Left lung (tissue), 10 donors: Measurements from ENCODE around the gene HRCT1. TPM values are rescaled to one million over a fixed set of nuclear protein-coding genes. Genes with fewer than 3 reads are reported as not detected.
A peak's percentile ranks its signal among the peaks of the same experiment; 100 is the strongest.
"Not testable (repeated sequence)": the region's sequence is repeated elsewhere in the genome, so short reads cannot be mapped to it uniquely, and the experiment has no call there.

Source experiments
- ATAC-seq: fragments of 200-7000 bp; cut with Tn5 transposase; one replicate; pipeline ENCODE4 v1.9.1; 2020; ENCODE audit warnings: moderate library complexity
- DNase-seq, 4 donors: peaks; one replicate each; pipeline ENCODE4 v3.0.0-alpha.2; 2013 to 2020
- H3K27ac ChIP-seq, 2 donors: fragments of 200-600 bp; sonication (generic) in 1 of 2; one replicate each; pipeline versions ENCODE4 v1.5.0 to v1.8.0; 2020 to 2021
- H3K27me3 ChIP-seq, 2 donors: fragments of 200-600 bp; sonication (generic) in 1 of 2; one replicate each; pipeline versions ENCODE4 v1.5.0 to v1.8.0; 2020 to 2021
- H3K36me3 ChIP-seq, 2 donors: fragments of 200-600 bp; sonication (generic) in 1 of 2; one replicate each; pipeline versions ENCODE4 v1.5.0 to v1.8.0; 2020 to 2021
- H3K4me1 ChIP-seq, 2 donors: fragments of 200-600 bp; one replicate each; pipeline ENCODE4 v1.8.0; 2021
- H3K4me3 ChIP-seq, 2 donors: fragments of 200-600 bp; sonication (generic) in 1 of 2; one replicate each; pipeline versions ENCODE4 v1.5.0 to v1.8.0; 2020 to 2021; ENCODE audit warnings: mild to moderate bottlenecking in 1 of 2
- H3K9me3 ChIP-seq, 2 donors: fragments of 200-600 bp; sonication (generic) in 1 of 2; one replicate each; pipeline versions ENCODE4 v1.5.0 to v1.8.0; 2020 to 2021
- CTCF ChIP-seq, 2 donors: fragments of 200-600 bp; sonication (generic) in 1 of 2; IDR thresholded peaks; one replicate each; pipeline versions ENCODE4 v1.5.0 to v1.8.0; 2021; ENCODE audit warnings: antibody characterized with exemption in 2 of 2
- intact Hi-C, 2 donors: fragments of 100-400 bp; cut with DNase I; formaldehyde crosslinking; loops; one replicate each; pipeline versions ENCODE4 v1.11.2 to v1.14.2; 2022
- polyA plus RNA-seq, 6 donors: library from polyadenylated mRNA; unstranded; fragments of 120-200 nt; gene quantifications; one replicate each; pipeline ENCODE4 v1.2.1, GENCODE V29; 2013; ENCODE audit not compliant: insufficient read length in 6 of 6
- total RNA-seq, 2 donors: library from RNA; stranded (reverse); fragmentation: NEBNext Ultra II Directional; extraction: Animal tissue kit (Norgen Biotek cat#: 25700); gene quantifications; one replicate each; pipeline ENCODE4 v1.2.1, GENCODE V29; 2021
- donor health status: DM: no; HTN: yes; CAD: no.
- donor health status: DM: no; HTN: no; CAD: no.

HRCT1 gene
- total and polyA plus RNA-seq, 8 donors: 0.29 to 3.1 (median 0.71) TPM; not detected in 1

DNA sequence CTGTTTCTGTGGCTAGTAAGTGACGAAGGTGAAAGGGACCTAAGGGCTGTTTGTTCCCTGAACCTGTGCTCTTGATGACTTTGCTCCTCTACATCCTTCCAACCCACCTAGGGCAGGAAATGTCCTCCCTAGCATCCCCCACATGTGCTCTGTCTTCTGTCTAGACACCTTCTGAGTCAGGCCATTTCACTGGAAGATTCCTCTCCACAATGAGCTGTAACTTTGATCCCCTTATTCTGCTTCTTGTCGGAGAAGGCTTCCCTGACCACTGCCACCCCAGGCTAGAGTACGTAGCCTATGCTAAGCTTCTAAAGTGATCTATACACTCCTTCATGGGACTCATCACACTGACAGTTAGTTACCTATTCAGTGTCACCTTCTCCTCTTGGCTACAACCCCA lies 25.0 kb downstream of the HRCT1 start:
- no peaks in the 10 kb centered on the region for H3K27me3 ChIP-seq
- intact Hi-C loops: no loop called here
- TF ChIP-seq CTCF (IDR thresholded peaks at IDR 0.05): no peak
- no peak overlapping the region for H3K4me3 ChIP-seq
- no peaks in the 10 kb centered on the region for H3K36me3 ChIP-seq
- H3K9me3 ChIP-seq: no peaks in the 10 kb centered on the region
- peaks cover 0 to 7% of the 10 kb centered on the region in 2 donors for H3K4me1 ChIP-seq
- no peak overlapping the region for H3K27ac ChIP-seq
- ATAC-seq (no peak), DNase-seq (no peak)

GRCh38 chr9:35932735-35933134 lies 26.7 kb downstream of the HRCT1 start:
- Histone ChIP-seq H3K4me1 (peaks cover 4 to 7% of the 10 kb centered on the region in 2 donors), H3K27ac (no peak overlapping the region), H3K4me3 (no peak overlapping the region), H3K36me3 (no peaks in the 10 kb centered on the region), H3K9me3 (no peaks in the 10 kb centered on the region), H3K27me3 (no peaks in the 10 kb centered on the region)
- DNase-seq (no peak), ATAC-seq (peak; percentile 17)
- TF ChIP-seq CTCF (IDR thresholded peaks at IDR 0.05): no peak
- intact Hi-C loops: no loop called here

- Histone ChIP-seq H3K27me3 (no peaks in the 10 kb centered on the region), H3K36me3 (no peaks in the 10 kb centered on the region), H3K27ac (no peak overlapping the region), H3K4me3 (no peak overlapping the region), H3K4me1 (peaks cover 4 to 7% of the 10 kb centered on the region in 2 donors), H3K9me3 (no peaks in the 10 kb centered on the region)
- intact Hi-C loops: no loop called here
- DNase-seq: no peak
- ATAC-seq: peak; percentile 72
- no peak for TF ChIP-seq CTCF (IDR thresholded peaks at IDR 0.05)
These were observed 27.6 kb downstream of the HRCT1 start for GRCh38 chr9:35933550-35934067.

DNA sequence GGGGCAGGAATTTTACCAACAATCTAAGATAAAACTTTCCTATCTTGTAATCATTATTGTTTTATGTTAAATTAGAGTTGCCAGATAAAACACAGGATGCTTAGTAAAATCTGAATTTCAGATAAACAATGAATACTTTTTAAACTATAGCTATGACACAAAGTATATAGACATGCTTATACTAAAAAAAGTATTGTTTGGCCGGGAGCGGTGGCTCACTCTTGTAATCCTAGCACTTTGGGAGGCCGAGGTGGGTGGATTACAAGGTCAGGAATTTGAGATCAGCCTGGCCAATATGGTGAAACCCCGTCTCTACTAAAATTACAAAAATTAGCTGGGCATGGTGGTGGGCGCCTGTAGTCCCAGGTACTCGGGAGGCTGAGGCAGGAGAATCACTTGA lies 28.1 kb downstream of the HRCT1 start:
- DNase-seq, H3K36me3 ChIP-seq, intact Hi-C loops, ATAC-seq, H3K4me1 ChIP-seq, H3K27me3 ChIP-seq, H3K9me3 ChIP-seq, H3K4me3 ChIP-seq, H3K27ac ChIP-seq: not testable (repeated sequence)

DNA sequence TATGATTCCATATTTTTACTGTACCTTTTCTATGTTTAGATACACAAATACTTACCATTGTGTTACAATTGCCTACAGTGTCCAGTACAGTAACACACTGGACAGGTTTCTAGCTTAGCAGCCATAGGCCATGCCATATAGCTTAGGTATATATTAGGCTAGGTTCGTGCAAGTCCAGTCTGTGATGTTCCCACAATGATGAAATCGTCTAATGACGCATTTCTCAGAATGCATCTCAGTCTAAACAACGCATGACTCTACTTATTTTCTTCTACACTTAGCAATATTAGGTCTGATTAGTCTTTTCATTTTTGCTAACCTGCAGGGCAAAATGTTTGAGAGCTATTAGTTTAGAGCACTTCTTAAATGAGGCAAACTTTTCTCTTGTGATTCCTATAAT lies 29.3 kb downstream of the HRCT1 start:
- no peaks in the 10 kb centered on the region for H3K27me3 ChIP-seq
- H3K4me1 ChIP-seq: peaks cover 4 to 7% of the 10 kb centered on the region in 2 donors
- no peak for TF ChIP-seq CTCF (IDR thresholded peaks at IDR 0.05)
- no peaks in the 10 kb centered on the region for H3K9me3 ChIP-seq
- no peak overlapping the region for H3K27ac ChIP-seq
- DNase-seq (no peak), ATAC-seq (no peak)
- intact Hi-C loops: no loop called here
- no peak overlapping the region for H3K4me3 ChIP-seq
- H3K36me3 ChIP-seq: no peaks in the 10 kb centered on the region
